SJCRH30 (cell line): ENCODE measurements around the gene GRIA4. TPM values are rescaled to one million over a fixed set of nuclear protein-coding genes. Genes with fewer than 3 reads are reported as not detected.

Experiments
- DNase-seq, 2 experiments: peaks; one replicate each; pipeline ENCODE4 v3.0.0-alpha.2; 2015 to 2020
- H3K27ac ChIP-seq: fragments of 250-450 bp; sonication (Bioruptor Pico); 2 replicates; pipeline ENCODE4 v1.5.1; 2020; ENCODE audit warnings: mild to moderate bottlenecking, moderate library complexity
- H3K27me3 ChIP-seq: fragments of 250-450 bp; sonication (Bioruptor Pico); 2 replicates; pipeline ENCODE4 v1.5.1; 2020; ENCODE audit warnings: mild to moderate bottlenecking, moderate library complexity
- H3K36me3 ChIP-seq: fragments of 250-450 bp; sonication (Bioruptor Pico); 2 replicates; pipeline ENCODE4 v1.5.1; 2020; ENCODE audit warnings: mild to moderate bottlenecking, moderate library complexity
- H3K4me1 ChIP-seq: fragments of 250-450 bp; sonication (Bioruptor Pico); 2 replicates; pipeline ENCODE4 v1.5.1; 2020; ENCODE audit warnings: mild to moderate bottlenecking, moderate library complexity
- H3K4me3 ChIP-seq: fragments of 250-450 bp; sonication (Bioruptor Pico); 2 replicates; pipeline ENCODE4 v1.5.1; 2020; ENCODE audit warnings: mild to moderate bottlenecking, moderate library complexity
- H3K9me3 ChIP-seq: fragments of 250-450 bp; sonication (Bioruptor Pico); replicated peaks from 2 replicates; pipeline ENCODE4 v1.5.1; 2020; ENCODE audit warnings: mild to moderate bottlenecking, moderate library complexity
- total RNA-seq: library from RNA; depleted of rRNA; stranded (reverse); fragments of >200 nt; shearing (Covaris generic); gene quantifications from 2 replicates; pipeline ENCODE4 v1.2.3, GENCODE V29; 2014

The GRIA4 gene
- total RNA-seq, 1 experiment from 2014 or later, result not detected

DNA sequence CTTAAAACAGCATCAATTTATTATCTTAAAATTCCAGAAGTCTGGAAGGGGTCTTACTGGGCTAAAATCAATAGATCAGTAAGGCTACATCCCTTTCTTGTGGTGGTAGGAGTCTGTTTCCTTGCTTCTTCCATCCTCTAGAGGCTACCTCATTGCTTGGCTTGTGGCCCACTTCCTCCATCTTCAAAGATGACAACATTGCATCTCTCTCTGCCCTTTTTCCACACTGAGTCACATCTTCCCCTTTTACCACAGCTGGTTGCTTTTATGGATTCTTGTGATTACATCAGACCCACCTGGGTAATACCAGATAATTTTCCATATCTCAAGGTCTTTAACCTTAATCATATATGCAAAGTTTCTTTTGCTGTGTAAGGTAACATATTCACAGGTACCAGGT lies 60.9 kb downstream of the GRIA4 start:
- Histone ChIP-seq H3K9me3 (no peaks in the 10 kb centered on the region), H3K4me1 (no peaks in the 10 kb centered on the region), H3K4me3 (no peak overlapping the region), H3K27me3 (no peaks in the 10 kb centered on the region), H3K27ac (no peak overlapping the region), H3K36me3 (no peaks in the 10 kb centered on the region)
- no peak for DNase-seq

DNA sequence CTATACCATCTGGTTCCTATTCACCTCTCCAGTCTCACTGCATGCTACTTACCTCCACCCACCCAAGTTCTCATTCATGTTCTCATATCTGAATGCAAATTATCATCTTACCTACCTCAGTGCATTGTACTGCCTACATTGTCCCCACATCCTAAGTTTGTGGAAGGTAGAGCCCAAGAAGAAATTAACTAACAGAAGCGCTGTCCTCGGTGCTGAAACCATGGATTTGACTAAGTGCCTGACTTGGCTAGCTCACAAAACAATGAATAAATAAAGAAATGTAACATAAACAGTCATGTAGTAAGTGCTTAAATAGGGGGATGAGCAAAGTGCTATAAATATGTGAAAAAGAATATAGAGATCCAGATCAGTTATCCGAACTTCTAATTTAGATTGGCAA lies 63.2 kb downstream of the GRIA4 start:
- Histone ChIP-seq H3K36me3 (no peaks in the 10 kb centered on the region), H3K9me3 (no peaks in the 10 kb centered on the region), H3K27ac (no peak overlapping the region), H3K4me1 (no peaks in the 10 kb centered on the region), H3K27me3 (no peaks in the 10 kb centered on the region), H3K4me3 (no peak overlapping the region)
- peak; percentile 41 to 69 for DNase-seq

DNA sequence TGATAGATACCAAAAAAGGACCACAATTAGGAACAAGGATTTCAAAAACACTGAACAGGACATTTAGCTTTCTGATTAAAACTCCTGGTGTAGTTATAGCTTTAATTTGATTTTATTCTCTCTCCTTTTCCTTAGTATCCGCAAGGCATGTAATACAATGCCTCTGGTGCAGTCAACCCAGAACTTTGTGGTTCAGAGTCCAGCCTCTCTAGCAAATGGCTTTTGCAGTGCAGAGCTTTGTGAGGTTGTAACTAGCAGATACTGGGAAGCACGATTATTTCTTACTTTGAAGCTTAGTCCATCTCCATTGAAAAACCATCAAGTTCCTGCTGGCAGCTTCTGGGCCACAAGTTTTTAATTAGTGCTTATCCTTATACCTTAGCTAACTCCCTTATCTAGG lies 79.8 kb downstream of the GRIA4 start:
- DNase-seq, result no peak

DNA sequence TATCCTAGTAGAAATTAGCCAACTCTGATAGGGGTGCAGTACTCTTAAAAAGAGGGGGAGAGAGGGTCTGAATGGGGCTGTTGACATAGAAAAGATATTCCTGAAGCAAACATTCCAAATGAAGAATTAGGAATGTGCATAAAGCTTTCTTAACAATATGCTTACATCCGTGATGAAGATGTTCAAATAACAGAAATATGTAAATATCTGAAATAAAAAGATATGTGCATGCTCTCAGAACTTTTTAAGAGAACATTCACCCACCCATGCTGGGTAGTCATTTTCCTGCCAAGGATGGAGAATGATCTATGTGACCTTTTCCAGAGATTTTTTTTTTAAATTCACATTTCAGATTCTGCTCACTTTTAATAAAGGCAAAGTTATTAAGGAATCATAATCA lies 80.6 kb downstream of the GRIA4 start:
- H3K4me1 ChIP-seq, result no peaks in the 10 kb centered on the region
- DNase-seq, result no peak
- H3K9me3 ChIP-seq, result no peaks in the 10 kb centered on the region
- no peaks in the 10 kb centered on the region for H3K27me3 ChIP-seq
- H3K36me3 ChIP-seq, result no peaks in the 10 kb centered on the region
- no peak overlapping the region for H3K4me3 ChIP-seq
- H3K27ac ChIP-seq, result no peak overlapping the region

More for the DNA sequence above, 79.8 kb downstream of the GRIA4 start:
- Histone ChIP-seq H3K27ac (no peak overlapping the region), H3K27me3 (no peaks in the 10 kb centered on the region), H3K36me3 (no peaks in the 10 kb centered on the region), H3K4me3 (no peak overlapping the region), H3K4me1 (no peaks in the 10 kb centered on the region), H3K9me3 (no peaks in the 10 kb centered on the region)

DNA sequence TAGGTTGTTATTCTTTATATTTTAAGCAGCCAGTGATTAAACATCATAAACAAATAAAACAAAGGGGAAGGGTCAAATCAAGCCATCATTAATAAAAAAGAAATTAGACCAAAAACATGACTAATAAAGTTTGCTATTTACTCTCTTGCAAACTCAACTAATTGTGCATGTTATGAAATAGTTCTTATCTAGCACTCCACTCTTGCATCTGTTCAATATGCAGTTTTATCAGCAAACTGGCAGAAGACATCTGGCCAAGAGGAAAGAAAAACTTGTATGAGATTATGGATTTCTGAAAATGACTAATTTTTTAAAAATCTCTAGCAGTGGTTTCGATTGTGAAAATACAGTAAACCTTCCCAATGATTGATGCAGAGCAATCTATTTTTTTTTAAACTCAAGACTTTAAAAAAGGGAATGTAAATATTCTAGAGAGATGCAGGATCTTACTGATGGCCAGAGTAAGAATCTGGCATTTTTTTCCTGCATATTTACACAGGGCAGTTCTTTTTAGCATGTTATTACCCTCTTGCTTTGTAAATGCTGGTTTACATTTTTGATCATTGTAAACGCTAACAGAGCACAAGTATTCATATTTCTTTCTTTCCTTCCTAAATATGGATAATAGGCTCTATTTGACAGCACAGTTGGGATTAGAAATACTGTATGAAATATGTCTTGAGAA lies 83.3 kb downstream of the GRIA4 start:
- no peak overlapping the region for H3K4me3 ChIP-seq
- H3K36me3 ChIP-seq, result no peaks in the 10 kb centered on the region
- H3K27ac ChIP-seq, result no peak overlapping the region
- H3K27me3 ChIP-seq, result no peaks in the 10 kb centered on the region
- no peak for DNase-seq
- no peaks in the 10 kb centered on the region for H3K9me3 ChIP-seq
- no peaks in the 10 kb centered on the region for H3K4me1 ChIP-seq

DNA sequence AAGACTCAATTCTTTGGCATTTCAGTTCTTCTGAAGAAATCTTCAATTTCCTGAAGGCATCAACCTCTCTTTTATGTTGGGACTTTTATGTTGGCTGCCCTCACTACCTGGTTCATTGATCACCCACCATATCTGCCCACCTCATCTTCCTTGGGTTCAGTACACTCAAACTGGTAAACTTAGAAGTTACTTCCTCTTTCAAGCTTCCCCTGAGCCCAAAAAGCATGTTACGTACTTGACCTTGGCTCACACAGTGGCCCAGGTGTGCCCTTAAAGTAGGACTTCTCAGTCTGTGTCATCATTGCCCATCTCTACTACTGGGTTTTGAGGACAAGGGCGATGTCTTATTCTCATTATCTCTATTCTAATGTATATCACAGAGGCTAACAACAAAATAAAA lies 86.1 kb downstream of the GRIA4 start:
- DNase-seq, result no peak
- Histone ChIP-seq H3K4me1 (no peaks in the 10 kb centered on the region), H3K36me3 (no peaks in the 10 kb centered on the region), H3K4me3 (no peak overlapping the region), H3K27ac (no peak overlapping the region), H3K9me3 (no peaks in the 10 kb centered on the region), H3K27me3 (no peaks in the 10 kb centered on the region)

DNA sequence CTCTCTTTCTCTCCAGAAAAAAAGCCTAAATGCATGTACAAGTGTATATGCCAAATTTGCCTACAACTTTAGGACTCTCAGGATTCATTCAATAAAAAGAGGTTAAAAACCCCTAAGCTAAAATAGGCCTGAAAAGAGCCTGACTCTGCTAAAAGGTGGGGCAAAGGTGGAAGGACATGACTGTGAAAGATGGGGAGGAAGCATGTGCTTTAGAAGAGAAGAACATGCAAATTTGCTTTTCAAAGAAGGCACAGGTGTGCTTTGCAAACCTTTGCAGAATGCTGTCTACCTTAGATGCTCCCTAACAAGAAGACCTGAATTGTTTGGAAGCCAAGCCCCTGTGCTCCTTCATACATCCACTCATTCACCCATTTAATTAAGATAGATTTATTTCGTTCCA lies 87.4 kb downstream of the GRIA4 start:
- Histone ChIP-seq H3K4me3 (no peak overlapping the region), H3K36me3 (no peaks in the 10 kb centered on the region), H3K4me1 (no peaks in the 10 kb centered on the region), H3K9me3 (no peaks in the 10 kb centered on the region), H3K27me3 (no peaks in the 10 kb centered on the region), H3K27ac (no peak overlapping the region)
- DNase-seq, result no peak

DNA sequence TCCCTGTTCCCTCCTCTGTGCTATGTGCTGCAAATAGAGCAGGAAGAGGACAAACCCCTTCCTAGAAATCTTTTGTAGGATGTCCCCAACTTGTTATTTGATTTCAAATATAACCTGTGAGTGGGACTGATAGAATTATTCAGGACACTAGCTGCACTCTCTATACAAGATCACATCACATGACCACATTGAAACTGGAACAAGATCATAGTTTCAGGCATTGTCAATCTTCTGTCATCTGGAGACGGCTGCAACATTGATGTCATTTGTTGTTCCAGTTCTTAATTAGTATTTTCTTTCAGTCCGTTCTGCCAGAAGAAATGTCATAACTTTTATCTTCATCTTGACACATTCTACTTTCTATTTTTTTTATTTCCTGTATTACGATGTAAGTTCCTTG lies 89.3 kb downstream of the GRIA4 start:
- no peaks in the 10 kb centered on the region for H3K9me3 ChIP-seq
- no peaks in the 10 kb centered on the region for H3K36me3 ChIP-seq
- no peak overlapping the region for H3K27ac ChIP-seq
- no peaks in the 10 kb centered on the region for H3K27me3 ChIP-seq
- no peaks in the 10 kb centered on the region for H3K4me1 ChIP-seq
- no peak for DNase-seq
- H3K4me3 ChIP-seq, result no peak overlapping the region

DNA sequence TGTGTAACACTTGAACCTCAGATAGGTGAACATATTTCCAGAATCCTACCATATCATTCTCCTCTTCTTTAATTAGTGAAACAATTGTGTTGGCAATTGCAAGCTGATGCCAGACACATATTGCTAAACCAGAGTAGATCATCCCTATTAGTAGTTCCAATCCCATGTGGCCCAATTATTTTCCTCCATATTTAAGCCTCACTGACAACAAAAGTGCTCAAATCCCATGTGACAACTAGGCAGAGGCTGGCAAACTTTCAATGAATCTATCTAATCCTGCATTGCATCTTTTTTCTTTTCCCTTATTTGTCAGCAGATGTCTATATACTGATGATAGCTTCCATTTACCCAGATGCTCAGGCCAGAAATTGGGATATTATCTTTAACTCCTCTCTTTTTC lies 90.4 kb downstream of the GRIA4 start:
- no peaks in the 10 kb centered on the region for H3K27me3 ChIP-seq
- no peak overlapping the region for H3K27ac ChIP-seq
- no peaks in the 10 kb centered on the region for H3K4me1 ChIP-seq
- no peaks in the 10 kb centered on the region for H3K36me3 ChIP-seq
- no peak for DNase-seq
- no peak overlapping the region for H3K4me3 ChIP-seq
- H3K9me3 ChIP-seq, result no peaks in the 10 kb centered on the region

DNA sequence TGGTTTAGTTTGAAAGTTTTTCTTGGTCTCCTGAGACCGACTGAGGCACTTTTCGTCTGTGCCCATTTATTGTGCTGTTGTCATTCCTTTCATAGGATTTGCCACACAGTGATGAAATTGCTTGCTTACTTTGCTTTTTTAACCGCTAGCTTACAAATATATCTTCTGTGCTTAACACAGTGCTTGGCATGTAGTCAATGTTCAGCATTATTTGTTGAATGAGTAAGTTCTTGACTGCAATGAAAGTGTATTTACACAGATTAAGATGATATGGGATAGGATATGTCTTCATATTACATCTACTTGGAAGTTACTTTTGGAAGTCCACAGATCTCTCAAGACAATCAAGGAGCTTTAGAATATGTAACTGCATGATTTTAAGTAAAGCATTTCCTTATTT lies 91.2 kb downstream of the GRIA4 start:
- H3K27me3 ChIP-seq, result no peaks in the 10 kb centered on the region
- DNase-seq, result no peak
- no peaks in the 10 kb centered on the region for H3K36me3 ChIP-seq
- no peaks in the 10 kb centered on the region for H3K9me3 ChIP-seq
- H3K27ac ChIP-seq, result no peak overlapping the region
- no peaks in the 10 kb centered on the region for H3K4me1 ChIP-seq
- no peak overlapping the region for H3K4me3 ChIP-seq

DNA sequence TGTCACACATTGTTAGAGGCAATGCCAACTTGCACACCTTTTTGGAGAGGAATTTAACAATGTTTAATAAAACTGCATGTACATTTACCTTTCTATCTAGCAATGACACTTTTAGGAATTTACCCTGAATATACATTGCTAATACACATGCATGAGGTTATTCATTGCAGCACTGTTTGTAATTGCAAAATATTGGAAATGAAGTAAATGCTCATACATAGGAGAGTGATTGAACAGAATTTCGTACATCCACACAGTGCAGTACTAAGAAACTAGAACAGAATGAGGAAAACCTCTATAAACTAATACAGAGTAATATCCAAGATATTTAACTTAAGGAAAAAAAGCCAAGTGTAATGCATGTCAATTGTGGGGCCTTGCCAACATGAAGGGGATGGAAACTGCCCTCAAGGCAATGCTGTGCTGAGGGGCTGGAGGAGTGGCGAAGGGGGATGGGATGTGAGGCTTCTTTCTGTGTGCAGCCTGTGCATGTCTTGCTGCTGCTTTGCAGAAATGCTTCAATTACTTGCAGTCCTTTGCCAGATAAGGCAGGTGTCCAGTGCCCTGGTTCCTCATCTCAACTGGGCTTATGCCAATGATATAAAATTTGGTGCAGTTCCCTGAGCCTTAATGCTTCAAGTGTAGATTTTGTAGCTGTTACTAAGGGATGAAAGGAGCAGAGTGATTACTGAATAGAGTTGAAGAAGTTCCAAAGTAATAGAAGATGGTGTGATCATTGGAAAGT lies 96.1 kb downstream of the GRIA4 start:
- H3K27me3 ChIP-seq, result no peaks in the 10 kb centered on the region
- H3K27ac ChIP-seq, result no peak overlapping the region
- no peak for DNase-seq
- H3K36me3 ChIP-seq, result no peaks in the 10 kb centered on the region
- H3K4me1 ChIP-seq, result no peaks in the 10 kb centered on the region
- H3K4me3 ChIP-seq, result no peak overlapping the region
- H3K9me3 ChIP-seq, result no peaks in the 10 kb centered on the region

DNA sequence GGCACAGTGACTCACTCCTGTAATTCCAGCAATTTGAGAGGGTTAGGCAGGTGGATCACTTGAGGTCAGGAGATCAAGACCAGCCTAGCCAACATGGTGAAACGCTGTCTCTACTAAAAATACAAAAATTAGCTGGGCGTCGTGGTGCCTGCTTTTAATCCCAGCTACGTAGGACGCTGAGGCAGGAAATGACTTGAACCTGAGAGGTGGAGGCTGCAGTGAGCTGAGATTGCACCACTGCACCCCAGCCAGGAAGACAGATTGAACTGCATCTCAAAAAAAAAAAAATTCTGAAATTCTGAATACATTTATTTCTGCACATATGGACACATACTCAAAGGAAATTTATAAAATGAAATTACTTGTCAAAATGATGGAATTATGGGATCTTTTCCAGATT lies 103.2 kb downstream of the GRIA4 start:
- H3K27ac ChIP-seq, result no peak overlapping the region
- no peaks in the 10 kb centered on the region for H3K36me3 ChIP-seq
- no peak for DNase-seq

DNA sequence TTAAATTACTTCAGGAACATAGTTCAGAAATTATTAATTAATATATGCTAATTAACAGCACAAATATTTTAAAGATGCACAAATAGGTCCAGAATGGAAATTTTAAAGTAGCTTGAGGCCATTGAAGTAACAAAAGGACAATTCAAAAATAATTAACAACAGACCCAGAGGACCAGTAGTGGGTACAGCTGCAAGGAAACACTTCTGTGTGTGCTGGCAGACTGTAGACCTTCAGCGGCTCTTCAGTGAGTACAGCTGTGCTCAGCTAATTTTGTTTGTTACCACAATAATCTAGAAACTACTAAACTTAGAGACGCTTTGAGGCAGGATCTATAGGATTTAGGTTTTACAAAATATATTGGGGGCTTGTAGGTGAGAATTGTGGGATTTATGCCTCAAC lies 103.8 kb downstream of the GRIA4 start:
- Histone ChIP-seq H3K4me3 (no peak overlapping the region), H3K36me3 (no peaks in the 10 kb centered on the region), H3K27ac (no peak overlapping the region), H3K27me3 (no peaks in the 10 kb centered on the region), H3K4me1 (no peaks in the 10 kb centered on the region), H3K9me3 (no peaks in the 10 kb centered on the region)
- no peak for DNase-seq

More for the DNA sequence above, 103.2 kb downstream of the GRIA4 start:
- no peaks in the 10 kb centered on the region for H3K9me3 ChIP-seq
- H3K27me3 ChIP-seq, result no peaks in the 10 kb centered on the region
- no peak overlapping the region for H3K4me3 ChIP-seq
- H3K4me1 ChIP-seq, result no peaks in the 10 kb centered on the region

DNA sequence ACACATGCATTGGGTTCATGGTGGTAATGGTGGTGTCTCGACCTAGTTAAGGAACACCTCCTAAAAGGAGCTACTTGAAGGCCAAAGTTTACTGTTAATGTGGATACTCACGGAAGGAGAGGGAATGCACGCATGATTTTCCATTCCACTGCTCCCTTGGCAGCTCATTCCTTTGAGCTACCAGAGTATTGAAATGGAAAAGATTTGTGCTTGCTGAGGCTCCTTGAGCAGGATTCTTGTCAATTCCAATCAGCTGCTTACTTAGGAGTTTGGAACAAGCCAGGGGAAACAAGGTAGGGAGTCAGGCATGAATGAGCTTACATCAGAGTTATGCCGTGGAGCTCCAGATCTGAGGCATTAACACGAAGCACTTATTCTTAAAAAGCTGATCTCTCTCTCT lies 108.8 kb downstream of the GRIA4 start:
- DNase-seq, result no peak
- Histone ChIP-seq H3K27me3 (no peaks in the 10 kb centered on the region), H3K4me3 (no peak overlapping the region), H3K4me1 (no peaks in the 10 kb centered on the region), H3K27ac (no peak overlapping the region), H3K9me3 (no peaks in the 10 kb centered on the region), H3K36me3 (no peaks in the 10 kb centered on the region)

DNA sequence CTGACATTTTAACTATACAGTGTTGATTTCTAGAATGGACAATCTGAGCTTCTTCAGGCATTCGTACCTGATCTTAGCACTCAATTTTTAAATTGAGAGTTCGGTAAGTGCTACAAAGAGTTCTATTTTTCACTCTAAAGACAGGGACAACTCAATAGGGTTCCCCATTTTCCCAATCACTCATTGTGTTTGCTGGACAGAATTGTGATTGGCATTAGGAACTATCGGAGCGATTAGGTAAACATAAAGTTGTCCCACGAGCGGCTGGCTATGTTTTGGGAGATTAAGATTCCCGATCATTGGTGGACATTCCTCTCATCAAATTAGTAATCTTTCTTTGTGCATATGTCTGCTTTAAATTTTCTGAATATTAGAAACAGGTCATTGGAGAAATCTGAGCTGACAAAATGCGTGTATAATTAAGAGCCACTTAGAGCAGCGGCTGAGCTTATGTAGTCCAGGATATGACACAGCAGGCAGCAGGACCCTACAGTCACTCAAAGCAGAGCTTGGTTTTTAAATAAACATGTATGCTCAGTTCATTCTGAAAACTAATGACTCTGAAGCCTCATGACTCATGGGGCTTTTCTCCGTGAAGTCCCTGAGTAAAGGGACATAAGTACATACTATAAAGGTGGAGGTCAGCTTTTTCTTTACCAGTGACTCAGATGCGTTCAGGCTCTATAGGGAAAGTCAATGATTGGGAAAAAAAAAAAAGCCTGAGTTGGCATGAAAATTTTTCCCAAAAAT lies 109.4 kb downstream of the GRIA4 start:
- H3K9me3 ChIP-seq, result no peaks in the 10 kb centered on the region
- DNase-seq, result peak; percentile 1 to 10
- no peak overlapping the region for H3K27ac ChIP-seq
- no peaks in the 10 kb centered on the region for H3K27me3 ChIP-seq
- H3K36me3 ChIP-seq, result no peaks in the 10 kb centered on the region
- no peak overlapping the region for H3K4me3 ChIP-seq
- H3K4me1 ChIP-seq, result no peaks in the 10 kb centered on the region
